ENCODE data around the gene GPR62. TPM values are rescaled to one million over a fixed set of nuclear protein-coding genes. Genes with fewer than 3 reads are reported as not detected.

Gene GPR62
- total RNA-seq, 1 donor from 2014 or later = not detected

GRCh38 chr3:51958603-51959521 lies 3.7 kb downstream of the GPR62 start:
- no peak for TF ChIP-seq CTCF (IDR thresholded peaks at IDR 0.05)
- Mint-ChIP-seq H3K4me3 (ENCODE audit: unreplicated experiment) (no peak overlapping the region), H3K4me1 (ENCODE audit: low read depth) (no peaks in the 10 kb centered on the region), H3K36me3 (ENCODE audit: low read depth) (peaks cover 7% of the 10 kb centered on the region), H3K9me3 (ENCODE audit: low read depth) (no peaks in the 10 kb centered on the region), H3K27ac (ENCODE audit: unreplicated experiment) (no peak overlapping the region), H3K27me3 (ENCODE audit: low read depth) (peaks cover 2% of the 10 kb centered on the region)
- peak; percentile 88 for DNase-seq (ENCODE audit: low spot score)

- H3K27ac Mint-ChIP-seq (ENCODE audit: unreplicated experiment) = no peak overlapping the region
- H3K27me3 Mint-ChIP-seq (ENCODE audit: low read depth) = no peaks in the 10 kb centered on the region
- TF ChIP-seq CTCF (IDR thresholded peaks at IDR 0.05) = no peak
- H3K4me3 Mint-ChIP-seq (ENCODE audit: unreplicated experiment) = no peak overlapping the region
- no peak for DNase-seq (ENCODE audit: low spot score)
- peaks cover 3% of the 10 kb centered on the region for H3K4me1 Mint-ChIP-seq (ENCODE audit: low read depth)
- peaks cover 7% of the 10 kb centered on the region for H3K36me3 Mint-ChIP-seq (ENCODE audit: low read depth)
- H3K9me3 Mint-ChIP-seq (ENCODE audit: low read depth) = no peaks in the 10 kb centered on the region
These were observed 4.5 kb downstream of the GPR62 start for GRCh38 chr3:51959651-51960050.

DNA sequence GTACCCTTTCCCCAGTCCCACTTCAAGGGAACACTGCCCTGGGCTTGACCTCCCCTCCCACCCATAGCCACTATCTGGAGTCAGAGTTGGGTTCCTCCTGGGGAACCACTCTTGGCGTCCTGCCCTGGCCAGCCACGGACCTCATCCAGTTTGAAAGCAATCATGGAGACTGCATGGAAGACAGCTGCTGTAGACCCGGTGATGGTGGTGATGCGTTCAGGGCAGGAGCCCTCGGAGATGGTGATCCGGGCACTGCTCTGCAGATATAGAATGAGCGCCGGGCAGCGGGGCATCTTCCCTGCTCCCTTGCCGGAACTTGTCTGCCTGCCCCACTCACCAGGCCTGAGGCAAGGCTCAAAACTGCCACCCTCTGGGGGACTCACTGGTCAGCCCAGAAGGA lies 5.2 kb downstream of the GPR62 start:
- peaks cover 11% of the 10 kb centered on the region for H3K4me1 Mint-ChIP-seq (ENCODE audit: low read depth)
- DNase-seq (ENCODE audit: low spot score) = no peak
- no peaks in the 10 kb centered on the region for H3K27me3 Mint-ChIP-seq (ENCODE audit: low read depth)
- no peaks in the 10 kb centered on the region for H3K9me3 Mint-ChIP-seq (ENCODE audit: low read depth)
- TF ChIP-seq CTCF (IDR thresholded peaks at IDR 0.05) = no peak
- peaks cover 7% of the 10 kb centered on the region for H3K36me3 Mint-ChIP-seq (ENCODE audit: low read depth)
- no peak overlapping the region for H3K27ac Mint-ChIP-seq (ENCODE audit: unreplicated experiment)
- H3K4me3 Mint-ChIP-seq (ENCODE audit: unreplicated experiment) = no peak overlapping the region

DNA sequence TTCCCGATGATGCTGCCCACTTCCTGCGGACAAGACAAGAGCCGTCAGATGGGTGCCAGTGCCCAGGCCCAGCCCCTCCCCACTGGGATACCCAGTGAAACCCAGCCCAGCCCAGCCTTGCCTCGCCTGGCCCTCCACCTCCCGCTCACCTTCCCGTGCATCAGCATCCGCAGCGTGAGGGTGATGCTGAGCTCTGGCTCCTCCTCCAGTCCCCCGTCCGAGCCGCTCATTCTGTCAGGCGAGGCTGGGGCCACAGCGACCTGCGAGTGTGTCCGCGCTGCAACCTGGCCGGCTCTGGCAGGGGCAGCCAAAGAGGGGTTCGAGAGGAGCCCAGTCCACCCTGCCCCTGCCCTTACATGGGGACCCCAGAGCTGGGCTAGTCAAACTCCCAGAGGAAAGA lies 5.8 kb downstream of the GPR62 start:
- Mint-ChIP-seq H3K4me3 (ENCODE audit: unreplicated experiment) (no peak overlapping the region), H3K4me1 (ENCODE audit: low read depth) (peaks cover 17% of the 10 kb centered on the region), H3K27me3 (ENCODE audit: low read depth) (no peaks in the 10 kb centered on the region), H3K27ac (ENCODE audit: unreplicated experiment) (no peak overlapping the region), H3K36me3 (ENCODE audit: low read depth) (peaks cover 7% of the 10 kb centered on the region), H3K9me3 (ENCODE audit: low read depth) (no peaks in the 10 kb centered on the region)
- TF ChIP-seq CTCF (IDR thresholded peaks at IDR 0.05) = no peak
- peak; percentile 94 for DNase-seq (ENCODE audit: low spot score)

DNA sequence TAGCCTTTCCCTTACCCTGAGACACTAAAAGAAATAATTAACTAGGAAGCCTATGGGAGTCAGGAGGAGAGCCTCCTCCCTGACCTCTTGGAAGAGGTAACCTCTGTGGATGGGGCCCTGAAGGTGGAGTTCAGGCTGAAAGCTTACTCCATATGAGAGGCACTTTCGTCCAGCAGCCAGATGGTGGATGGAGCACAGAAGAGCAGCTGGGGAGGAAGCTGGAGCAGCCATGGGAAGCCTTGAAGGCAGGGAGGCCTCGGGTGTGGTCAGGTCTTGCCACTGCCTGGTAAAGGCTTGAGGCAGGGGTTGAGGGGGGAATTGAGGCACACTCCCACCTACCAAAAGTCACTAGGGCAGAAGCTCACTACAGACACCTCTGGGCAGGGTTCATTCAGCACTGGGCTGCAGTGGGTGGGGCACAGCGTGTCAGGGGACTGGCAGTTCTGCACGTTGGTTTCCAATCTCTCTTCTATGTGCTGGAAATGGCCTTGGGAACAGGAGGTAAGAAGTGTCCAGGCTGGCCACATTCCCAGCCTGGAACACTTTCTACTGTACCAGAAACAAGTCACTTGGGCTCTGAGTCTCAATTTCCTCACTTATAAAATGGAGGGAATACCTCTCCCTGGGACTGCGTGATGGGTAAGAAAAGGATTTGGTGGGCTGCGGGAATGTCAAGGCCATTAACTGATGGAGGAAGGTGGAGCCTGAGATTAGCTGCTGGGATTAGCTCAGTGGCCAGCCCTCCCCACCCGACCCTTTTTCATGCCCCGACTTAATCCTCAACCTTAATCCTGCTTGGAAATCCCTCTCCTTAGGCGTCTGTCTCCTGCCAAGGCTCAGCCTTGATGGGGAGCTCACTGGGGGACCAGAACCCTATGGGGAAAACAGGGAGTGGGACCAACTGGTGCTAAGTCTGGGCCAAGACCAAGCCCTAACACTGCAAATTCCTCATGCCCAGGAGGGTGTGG lies 6.7 kb downstream of the GPR62 start:
- TF ChIP-seq CTCF (IDR thresholded peaks at IDR 0.05) = no peak
- no peak for DNase-seq (ENCODE audit: low spot score)
- Mint-ChIP-seq H3K27ac (ENCODE audit: unreplicated experiment) (no peak overlapping the region), H3K36me3 (ENCODE audit: low read depth) (peaks cover 7% of the 10 kb centered on the region), H3K9me3 (ENCODE audit: low read depth) (no peaks in the 10 kb centered on the region), H3K4me3 (ENCODE audit: unreplicated experiment) (no peak overlapping the region), H3K4me1 (ENCODE audit: low read depth) (peaks cover 20% of the 10 kb centered on the region), H3K27me3 (ENCODE audit: low read depth) (no peaks in the 10 kb centered on the region)

Measured in chondrocyte (in vitro differentiated cells).